HG02870 (cell line): ENCODE data around the gene HDC.

Source experiments
- ATAC-seq: cut with Tn5 transposase; IDR thresholded peaks from one replicate; pipeline ENCODE4 v1.9.1; 2021; ENCODE audit warnings: mild to moderate bottlenecking, moderate library complexity; ENCODE audit not compliant: unreplicated experiment

Gene HDC

DNA sequence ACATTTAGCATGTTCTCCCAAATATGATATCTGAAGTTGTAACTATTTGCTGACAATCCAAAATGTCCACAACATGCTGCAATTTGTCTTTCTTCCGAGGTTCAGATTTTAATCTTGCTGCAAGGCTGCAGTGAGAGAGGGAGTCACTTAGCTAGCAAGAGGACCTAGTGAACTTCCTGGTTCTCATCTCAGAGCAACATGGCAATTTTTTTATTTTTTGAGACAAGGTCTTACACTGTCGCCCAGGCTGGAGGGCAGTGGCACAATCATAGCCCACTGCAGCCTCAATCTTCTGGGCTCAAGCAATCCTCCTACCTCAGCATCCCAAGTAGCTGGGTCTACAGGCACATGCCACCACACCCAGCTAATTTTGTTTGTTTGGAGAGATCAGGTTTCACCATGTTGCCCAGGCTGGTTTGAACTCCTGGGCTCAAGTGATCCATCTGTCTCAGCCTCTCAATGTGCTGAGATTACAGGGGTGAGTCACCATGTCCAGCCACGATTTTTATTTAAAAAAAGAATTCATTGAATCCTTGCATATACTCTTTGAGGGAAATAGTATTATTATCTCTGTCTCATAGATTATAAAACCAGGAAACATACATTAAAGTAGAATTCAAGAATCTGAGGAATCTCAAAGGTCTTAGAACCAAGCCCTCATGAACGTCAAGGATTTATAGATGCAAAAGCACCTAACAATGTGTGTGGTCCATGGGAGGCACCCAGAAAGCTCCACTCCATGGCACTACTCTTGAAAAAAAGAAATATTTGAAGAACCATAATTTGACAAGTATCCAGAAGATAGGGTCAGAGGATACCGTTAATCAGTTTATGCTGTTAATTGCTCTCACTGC is 9.1 kb downstream of the HDC start:
- ATAC-seq, result no peak

DNA sequence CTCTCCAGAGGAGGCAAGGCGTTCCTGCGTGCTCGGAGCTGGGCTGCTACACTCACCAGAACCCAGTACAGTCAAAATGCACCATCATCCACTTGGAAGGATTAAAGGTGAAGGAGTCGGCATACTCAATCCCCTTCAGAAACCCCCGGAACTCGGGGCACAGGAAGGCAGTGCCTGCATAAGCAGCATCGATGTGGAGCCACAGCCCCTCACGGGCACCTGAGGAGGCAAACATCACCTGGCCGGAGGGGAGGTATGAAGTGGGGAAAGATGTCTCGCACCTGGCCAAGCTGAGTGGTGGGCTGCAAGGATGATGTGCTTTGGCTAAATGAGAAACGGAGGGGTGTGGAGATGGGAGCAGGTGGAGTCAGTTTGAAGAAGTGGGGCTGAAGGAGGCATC is 13.0 kb downstream of the HDC start:
- ATAC-seq, result no peak

DNA sequence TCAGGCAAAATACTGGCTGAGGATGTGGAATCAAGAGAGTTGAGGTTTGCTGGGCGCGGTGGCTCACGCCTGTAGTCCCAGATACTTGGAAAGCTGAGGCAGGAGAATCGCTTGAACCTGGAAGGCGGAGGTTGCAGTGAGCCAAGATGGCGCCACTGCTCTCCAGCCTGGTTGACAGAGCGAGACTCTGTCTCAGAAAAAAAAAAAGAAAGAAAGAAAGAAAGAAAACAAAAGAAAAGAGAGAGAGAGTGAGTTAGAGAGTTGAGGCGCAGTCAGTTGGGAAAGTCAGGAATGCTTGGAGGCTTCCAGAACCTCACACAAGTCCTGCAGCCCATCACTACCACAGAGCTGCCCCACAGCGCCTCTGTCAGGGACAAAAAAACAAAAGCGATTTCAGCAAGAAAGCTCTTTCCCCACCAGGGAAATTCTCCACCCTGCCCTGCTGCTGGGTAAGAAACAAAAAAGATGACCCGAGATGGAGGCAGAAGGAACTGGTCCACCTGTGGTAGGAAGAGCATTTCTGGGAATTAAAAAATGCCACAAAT is 13.8 kb downstream of the HDC start:
- no peak for ATAC-seq

DNA sequence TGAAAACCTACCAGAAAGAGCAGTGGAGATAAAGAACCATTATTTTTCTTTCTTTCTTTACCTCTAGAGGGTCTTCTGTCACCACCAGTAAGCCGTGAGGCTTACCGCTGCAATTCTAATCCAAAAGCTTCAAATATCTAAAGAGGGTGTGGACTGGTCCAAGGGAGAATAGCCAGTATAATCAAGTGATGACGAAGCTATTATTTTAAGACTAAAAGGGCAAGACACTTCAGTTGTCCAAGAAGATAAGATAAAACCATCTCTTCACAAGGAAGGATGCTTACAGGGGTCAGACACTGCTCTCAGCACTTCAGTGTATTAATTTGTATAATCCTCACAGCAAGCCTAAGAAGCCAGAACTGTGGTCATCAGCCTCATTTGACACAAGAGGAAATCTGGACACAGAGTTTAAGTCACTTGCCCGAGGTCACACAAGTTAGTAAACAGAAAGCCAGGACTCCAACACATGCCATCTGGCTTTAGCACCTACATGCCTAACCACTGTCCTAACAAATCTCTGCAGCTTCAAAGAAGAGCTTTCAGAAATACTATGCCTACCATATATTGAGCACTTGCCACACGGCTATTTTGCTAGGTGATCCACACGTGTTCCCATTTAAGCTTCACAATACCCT is 14.6 kb downstream of the HDC start:
- ATAC-seq, result no peak

DNA sequence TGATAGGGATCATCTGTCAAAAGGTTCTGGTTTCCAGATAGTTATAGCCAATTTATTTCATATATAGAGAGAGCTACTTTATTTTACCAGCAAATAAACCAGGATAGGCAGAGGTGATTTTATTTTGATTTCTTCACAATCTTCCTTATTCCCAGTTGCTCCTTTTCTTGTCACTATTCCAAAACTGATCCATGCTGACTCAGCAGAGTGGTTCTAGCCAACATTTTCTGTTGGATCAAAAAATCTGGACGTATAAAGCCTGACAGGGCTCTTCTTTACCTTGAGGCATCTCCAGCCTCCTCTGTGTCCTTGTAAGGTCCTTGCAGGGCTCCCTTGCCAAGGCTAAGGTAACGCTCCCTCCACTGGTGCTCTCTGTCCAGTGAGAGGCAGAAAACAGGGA is 15.8 kb downstream of the HDC start:
- no peak for ATAC-seq

DNA sequence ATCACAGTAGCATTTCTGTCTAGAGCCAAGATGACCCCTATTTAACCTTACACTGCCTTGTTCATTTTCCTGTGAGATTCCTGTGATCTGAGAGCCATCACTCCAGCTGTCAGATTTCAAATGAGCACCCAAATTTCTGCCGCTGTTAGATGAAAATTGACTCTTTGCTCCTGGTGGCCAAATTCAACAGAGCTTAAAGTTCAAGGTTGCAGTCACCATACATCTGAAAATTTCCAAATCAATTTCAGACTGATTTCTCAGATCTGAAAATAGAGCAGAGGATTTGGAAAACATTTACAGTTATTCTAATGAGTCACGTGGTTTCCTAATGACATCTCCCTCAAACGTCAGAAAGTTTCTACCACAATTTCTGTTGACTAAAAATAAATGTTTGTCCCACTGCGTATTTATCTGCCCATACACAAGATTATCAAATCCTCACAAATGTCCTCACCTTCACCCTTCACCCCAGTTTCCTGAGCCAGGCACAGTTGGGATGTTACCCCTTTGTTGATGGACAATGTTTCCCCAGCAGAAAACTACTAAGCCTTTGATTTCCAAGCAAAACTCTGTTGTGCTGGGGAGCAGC is 16.4 kb downstream of the HDC start:
- no peak for ATAC-seq

DNA sequence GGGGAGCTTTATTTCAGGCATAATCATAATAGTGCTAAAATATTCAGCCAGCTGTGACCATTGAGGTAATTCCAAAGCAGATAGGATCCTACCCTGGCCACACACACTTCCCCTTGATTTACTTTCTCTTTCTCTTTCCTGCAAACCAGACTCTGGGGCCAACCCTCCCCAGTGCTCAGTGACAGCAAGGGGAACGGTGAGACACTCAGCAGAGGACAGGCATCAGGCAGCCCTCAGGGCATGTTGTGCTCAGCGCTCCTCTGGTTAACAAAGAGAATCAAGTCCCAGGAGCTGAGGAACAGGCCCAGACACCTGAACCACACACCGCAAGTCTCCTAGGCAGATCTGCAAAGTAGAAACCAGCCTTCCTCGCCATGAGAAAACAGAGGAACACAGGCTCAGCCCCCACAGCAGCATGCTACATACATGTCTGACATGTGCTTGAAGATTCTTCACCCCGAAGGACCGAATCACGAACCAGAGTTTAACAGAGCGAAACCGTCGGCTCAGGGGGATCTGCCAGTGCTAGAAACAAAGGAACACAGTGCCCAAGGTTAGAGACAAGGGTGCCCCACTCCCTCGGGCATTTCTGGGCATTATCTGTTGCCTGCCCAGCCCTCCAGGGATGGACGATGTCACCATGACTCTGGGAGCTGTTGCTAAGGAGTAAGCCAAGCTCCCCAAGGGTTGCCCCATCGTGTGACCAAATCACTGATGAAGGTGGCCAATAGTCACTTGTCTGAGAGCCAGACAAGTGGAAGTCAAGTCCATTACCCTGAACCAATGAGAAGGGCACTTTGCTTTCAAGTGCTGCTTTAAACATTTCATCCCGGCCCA is 17.5 kb downstream of the HDC start:
- ATAC-seq, result peak; percentile 95

DNA sequence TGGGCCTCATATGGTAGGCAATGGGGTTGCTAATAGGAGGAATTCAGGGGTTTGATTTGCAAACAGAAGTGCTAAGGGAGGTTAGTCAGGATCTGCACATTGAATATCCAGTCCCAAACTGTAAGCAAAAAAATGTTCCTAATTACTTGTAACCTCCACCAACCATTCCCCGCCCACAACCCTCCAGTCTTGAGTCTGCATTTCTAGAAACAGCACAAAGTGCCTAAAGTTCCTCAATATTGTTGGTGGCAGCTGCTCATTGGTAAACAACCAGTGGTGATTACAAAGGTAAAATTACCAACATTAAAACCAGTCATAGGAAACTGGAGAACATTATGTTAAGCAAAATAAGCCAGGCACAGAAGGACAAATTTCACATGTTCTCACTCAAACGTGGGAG is 18.9 kb downstream of the HDC start:
- no peak for ATAC-seq

DNA sequence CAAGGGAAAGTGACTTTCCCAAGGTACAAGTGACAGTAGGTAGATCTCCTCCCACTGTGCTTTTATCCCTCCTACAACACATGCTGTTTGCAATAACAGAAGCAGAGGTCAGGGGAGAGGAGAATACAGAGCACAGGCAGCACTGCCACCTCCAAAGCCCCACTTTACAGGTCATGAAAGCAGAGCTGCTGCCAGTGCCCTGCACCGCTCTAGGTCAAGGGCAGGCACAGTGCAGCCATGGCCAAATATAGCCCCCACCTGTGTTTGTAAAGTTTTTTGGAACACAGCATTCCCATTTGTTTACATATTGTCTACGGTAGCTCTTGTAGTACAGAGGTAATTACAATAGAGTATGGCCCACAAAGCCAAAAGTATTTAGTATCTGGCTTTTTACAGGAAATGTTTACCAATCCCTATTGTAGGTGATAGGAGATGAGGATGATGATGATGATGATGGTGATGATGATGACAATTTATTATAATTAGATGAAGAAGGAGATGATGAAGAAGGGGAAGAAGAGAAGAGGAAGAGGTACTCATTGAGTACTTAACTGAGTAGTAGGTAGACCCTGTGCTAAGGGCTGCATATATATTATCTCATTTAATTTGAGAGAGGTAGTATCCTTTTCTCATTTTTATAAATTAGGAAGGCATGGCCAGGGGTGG is 20.4 kb downstream of the HDC start:
- no peak for ATAC-seq

DNA sequence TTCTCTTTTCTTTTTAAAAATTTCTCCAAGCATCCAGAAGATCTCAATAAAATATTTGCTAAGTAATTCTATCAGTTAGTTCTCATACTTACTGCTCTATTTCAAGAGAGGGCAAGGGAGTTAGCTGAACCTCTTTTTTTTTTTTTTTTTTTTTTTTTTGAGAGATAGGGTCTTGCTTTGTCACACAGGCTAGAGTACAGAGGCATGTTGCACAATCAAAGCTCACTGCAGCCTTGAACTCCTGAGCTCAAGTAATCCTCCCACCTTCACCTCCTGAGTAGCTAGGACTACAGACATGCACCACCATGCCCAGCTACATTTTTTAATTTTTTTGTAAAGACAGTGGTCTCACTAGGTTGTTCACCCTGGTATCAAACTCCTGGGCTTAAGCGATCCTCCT is 21.4 kb downstream of the HDC start:
- no peak for ATAC-seq

DNA sequence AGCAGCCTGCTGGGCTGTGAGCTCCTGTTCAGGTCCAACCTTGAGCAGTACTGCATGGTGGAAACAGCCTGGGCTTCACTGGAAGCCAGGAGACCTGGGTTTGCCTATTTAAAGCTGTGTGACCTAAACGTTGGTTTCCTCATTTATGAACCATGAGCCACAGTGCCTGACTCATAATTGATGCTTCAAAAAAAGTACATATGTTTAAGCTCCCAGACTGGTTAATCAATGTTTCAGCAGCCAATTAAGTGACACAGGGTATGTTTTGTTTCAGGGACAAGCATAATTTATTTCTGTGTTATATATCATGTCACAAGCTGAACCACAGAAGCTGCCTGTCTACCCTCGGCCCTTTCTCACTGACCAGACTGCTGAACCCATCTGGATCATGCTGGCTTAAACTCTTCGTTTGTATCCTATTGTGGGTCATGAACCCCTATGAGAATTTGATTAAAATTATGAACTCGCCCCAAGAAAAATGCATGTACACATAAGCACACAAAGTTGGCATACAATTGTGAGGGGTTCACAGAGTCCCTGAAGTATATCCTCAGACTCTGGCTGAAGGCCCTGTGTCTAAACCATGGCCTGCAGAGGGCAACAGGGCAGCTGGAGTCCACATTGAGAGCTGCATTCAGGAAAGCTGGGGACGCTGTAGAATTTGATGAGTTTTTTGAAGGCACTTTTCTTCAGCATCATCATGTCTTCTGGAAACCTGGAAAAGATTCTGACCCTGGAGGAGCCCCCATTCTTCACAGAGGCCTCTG is 23.7 kb downstream of the HDC start:
- ATAC-seq, result no peak

DNA sequence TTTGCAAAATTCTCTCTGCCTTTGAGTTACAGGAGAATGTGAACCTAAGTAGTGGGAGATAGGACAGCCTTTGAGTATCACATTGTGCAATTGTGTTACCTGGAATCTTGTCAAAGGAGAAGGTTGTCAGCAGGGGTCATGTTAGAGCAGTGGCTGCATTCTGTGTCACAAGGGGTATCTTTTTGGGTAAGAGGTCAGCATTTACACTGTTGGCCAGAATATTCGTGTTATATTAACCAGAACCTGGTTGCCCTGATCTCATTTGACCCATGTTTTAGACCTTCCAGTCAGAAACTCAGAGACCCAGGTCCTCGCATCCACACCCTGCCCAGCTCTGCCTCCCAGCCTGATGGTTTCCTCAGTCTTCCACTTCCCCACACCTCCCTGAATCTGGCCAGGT is 27.3 kb downstream of the HDC start:
- ATAC-seq, result no peak

DNA sequence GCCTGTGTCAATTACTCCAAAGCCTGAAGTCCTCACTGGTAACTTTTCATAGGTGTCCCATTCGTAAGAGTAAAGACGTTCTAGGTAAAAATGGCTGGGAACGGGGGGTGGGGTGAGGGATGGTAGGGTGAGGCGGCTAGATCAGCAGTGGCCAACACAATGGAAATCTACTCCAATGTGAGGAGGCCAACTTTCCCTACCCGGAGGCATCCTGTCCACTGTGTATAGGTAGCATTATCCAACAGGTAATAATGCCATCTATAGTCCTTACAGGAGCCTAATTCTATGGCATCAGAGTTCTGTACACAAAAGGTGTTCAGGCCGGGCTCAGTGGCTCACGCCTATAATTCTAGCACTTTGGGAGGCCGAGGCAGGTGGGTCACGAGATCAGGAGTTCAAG is 29.1 kb downstream of the HDC start:
- ATAC-seq, result no peak

DNA sequence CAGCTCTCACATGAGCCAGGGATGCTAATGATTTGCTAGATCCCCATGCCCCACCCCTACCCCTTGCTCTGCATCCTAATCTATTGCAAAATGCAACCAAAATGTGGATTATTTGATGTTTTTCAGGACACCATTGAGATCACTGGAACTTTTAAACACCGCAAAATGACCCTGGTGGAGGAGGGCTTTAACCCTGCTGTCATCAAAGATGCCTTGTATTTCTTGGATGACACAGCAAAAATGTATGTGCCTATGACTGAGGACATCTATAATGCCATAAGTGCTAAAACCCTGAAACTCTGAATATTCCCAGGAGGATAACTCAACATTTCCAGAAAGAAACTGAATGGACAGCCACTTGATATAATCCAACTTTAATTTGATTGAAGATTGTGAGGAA is 29.7 kb downstream of the HDC start:
- ATAC-seq, result no peak

DNA sequence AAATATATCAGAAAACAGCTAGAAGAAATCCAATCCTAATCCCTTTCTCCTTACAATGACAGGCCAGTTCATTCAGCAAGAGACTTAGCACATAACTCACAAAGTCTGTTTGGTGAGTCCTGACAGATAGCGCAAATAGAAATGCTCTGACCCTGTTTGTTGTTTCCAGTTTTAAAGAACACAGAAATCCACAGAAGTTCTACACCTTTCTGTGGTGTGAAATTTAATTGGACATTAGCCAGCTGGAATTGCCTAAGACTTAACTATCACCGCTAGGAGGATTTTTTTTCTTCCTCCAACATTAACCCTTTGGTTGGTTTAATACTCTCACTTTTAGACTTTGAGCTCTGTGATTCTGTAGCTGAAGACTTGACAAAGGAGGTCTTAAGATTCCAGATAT is 30.8 kb downstream of the HDC start:
- no peak for ATAC-seq

DNA sequence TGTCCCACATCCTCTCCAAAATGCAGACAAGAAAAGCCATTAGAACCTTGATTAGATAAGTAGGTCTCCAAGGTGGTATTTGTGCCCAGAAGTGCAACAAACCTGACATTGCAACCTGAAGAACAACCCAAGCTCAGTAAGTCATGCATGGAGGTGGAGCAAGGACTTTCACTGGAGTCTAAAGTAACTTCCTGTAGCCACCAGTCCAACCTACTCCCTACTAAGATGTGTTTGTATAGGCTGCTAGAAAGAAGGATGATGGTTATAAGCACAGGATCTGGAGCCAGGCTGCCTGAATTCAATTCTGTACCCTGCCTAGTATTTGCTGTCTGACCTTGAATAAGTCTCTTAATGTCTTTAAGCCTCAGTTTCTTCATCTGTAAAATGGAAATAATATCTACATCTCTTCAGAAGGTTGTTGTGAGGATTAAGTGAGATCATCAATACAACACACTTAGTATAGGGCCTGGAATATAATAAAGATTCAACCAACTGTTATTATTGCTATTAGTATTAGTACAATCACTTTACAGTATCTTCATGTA is 32.3 kb downstream of the HDC start:
- ATAC-seq, result no peak

DNA sequence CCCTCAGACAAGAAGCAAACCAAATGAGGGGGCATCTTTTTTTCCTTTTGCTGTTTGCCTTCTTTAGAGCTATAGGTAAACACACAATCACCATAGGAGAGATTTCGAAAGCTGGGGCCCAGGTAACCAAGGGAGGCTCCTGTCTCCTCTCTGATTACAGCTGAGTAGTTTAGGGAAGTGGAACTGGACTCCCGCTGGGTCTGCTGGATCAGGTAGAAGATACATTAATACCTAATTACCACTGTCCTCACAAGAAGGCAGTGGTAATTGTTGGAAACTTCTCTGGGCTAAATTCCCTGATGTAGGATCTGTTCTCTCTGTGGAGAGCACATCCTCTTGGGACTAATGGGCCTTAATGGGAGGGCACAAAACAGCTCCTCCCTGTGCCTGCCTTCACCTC is 32.7 kb downstream of the HDC start:
- ATAC-seq, result no peak

DNA sequence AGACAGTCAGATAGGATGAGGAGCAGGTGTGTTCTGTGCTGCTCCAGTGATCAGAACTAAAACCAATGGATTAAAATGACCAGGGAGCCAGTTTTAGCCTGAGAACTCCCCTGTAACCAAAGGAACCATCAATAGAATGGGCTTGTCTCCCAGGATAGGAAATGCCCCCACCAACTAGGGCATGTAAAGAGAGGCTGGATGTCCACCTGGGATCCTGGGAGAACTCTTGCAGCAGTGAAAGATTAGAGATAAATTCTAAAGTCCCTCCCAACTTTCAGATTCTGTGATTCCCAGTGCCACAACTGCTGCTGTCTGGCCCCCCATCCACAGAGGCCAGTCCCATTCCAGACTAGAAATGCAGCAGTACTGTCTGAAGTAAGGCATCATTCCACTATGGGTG is 33.8 kb downstream of the HDC start:
- no peak for ATAC-seq

DNA sequence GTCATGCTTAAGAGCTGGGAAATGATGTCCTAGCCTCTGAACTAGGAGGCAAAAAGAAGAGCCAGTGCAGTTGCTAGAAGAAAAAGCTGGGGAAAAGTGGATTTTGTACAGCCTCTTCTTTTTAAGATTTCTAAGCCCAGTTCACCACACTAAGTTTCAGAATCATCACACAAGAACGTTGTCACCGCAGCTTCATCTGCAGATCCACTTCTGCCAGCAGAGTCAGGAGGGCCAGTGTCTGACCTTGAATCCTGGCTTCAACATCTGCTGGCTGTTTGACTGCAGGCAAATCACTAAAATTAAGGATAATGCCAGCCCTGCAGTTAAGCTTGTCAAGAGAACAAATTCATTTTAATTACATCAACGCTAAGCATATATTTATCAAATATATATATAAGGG is 36.2 kb downstream of the HDC start:
- ATAC-seq, result no peak

DNA sequence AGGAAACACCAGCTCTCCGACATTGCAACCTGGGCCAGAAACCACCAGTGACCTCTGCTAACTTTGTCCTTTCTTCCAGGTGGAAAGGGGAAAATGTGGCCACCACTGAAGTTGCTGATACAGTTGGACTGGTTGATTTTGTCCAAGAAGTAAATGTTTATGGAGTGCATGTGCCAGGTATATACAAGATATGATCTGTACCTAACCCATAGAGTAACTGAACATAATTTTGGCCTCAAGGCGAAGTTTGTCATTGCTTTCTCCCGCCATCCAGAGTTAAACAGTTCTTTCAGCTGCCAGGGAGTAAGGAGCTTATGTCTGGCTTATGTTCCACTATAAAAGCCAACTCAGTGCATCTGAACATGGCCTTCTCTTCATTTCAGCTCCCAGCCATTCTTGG is 36.7 kb downstream of the HDC start:
- no peak for ATAC-seq
